Pons (tissue), 1 donor: ENCODE results near the gene CFAP61.

Experiments
- DNase-seq: peaks from one replicate; pipeline ENCODE4 v3.0.0-alpha.2; 2016; ENCODE audit warnings: low spot score

CFAP61 gene

GRCh38 chr20:20276811-20277530 is 224.6 kb downstream of the CFAP61 start:
- no peak for DNase-seq

- DNase-seq: no peak
These were observed 225.6 kb downstream of the CFAP61 start for GRCh38 chr20:20277894-20278335.

GRCh38 chr20:20286061-20286460 is 233.7 kb downstream of the CFAP61 start:
- DNase-seq: no peak

GRCh38 chr20:20289331-20289730 is 237.0 kb downstream of the CFAP61 start:
- DNase-seq: no peak

GRCh38 chr20:20292472-20292871 is 240.1 kb downstream of the CFAP61 start:
- no peak for DNase-seq

GRCh38 chr20:20293141-20293540 is 240.8 kb downstream of the CFAP61 start:
- DNase-seq: no peak

GRCh38 chr20:20293691-20294385 is 241.5 kb downstream of the CFAP61 start:
- no peak for DNase-seq

GRCh38 chr20:20295621-20296498 is 243.5 kb downstream of the CFAP61 start:
- DNase-seq: no peak

GRCh38 chr20:20297181-20297580 is 244.8 kb downstream of the CFAP61 start:
- no peak for DNase-seq

- DNase-seq: no peak
These were observed 245.4 kb downstream of the CFAP61 start for GRCh38 chr20:20297752-20298151.

- DNase-seq: no peak
These were observed 247.6 kb downstream of the CFAP61 start for GRCh38 chr20:20299904-20300303.

GRCh38 chr20:20303320-20303719 is 251.0 kb downstream of the CFAP61 start:
- no peak for DNase-seq

GRCh38 chr20:20303742-20304141 is 251.4 kb downstream of the CFAP61 start:
- DNase-seq: peak; percentile 65

GRCh38 chr20:20304942-20305341 is 252.6 kb downstream of the CFAP61 start:
- no peak for DNase-seq

GRCh38 chr20:20312562-20312961 is 260.2 kb downstream of the CFAP61 start:
- DNase-seq: no peak

- no peak for DNase-seq
These were observed 264.9 kb downstream of the CFAP61 start for GRCh38 chr20:20317195-20317594.

GRCh38 chr20:20317621-20318364 is 265.5 kb downstream of the CFAP61 start:
- peak; percentile 18 for DNase-seq

GRCh38 chr20:20318365-20319161 is 266.2 kb downstream of the CFAP61 start:
- no peak for DNase-seq

GRCh38 chr20:20321134-20321533 is 268.8 kb downstream of the CFAP61 start:
- no peak for DNase-seq

- no peak for DNase-seq
These were observed 269.6 kb downstream of the CFAP61 start for GRCh38 chr20:20321917-20322316.

- no peak for DNase-seq
These were observed 270.6 kb downstream of the CFAP61 start for GRCh38 chr20:20322912-20323311.
